K562 (cell line): ENCODE results near the gene UBR3. TPM values are rescaled to one million over a fixed set of nuclear protein-coding genes. Genes with fewer than 3 reads are reported as not detected.
A peak's percentile ranks its signal among the peaks of the same experiment; 100 is the strongest.

ENCODE experiments used
- CBX5 ChIP-seq: IDR thresholded peaks from 2 replicates; pipeline ENCODE4 v1.6.1; 2014; ENCODE audit warnings: low read depth, borderline replicate concordance
- CREB3L1 ChIP-seq: fragments of 450-650 bp; IDR thresholded peaks from 2 replicates; pipeline ENCODE4 v1.6.1; 2014; ENCODE audit warnings: low read depth, mild to moderate bottlenecking, moderate library complexity, borderline replicate concordance
- KHSRP ChIP-seq: fragments of 450-650 bp; IDR thresholded peaks from 2 replicates; pipeline ENCODE4 v1.6.1; 2017
- LCOR ChIP-seq: sonication (generic); formaldehyde crosslinking; IDR thresholded peaks from 2 replicates; pipeline ENCODE4 v1.8.0; 2022; ENCODE audit warnings: mild to moderate bottlenecking, missing genetic modification reagents
- NCOA2 ChIP-seq, 2 experiments: fragments of 450-650 bp; IDR thresholded peaks; 2 replicates each; pipeline ENCODE4 v1.6.1; 2018; ENCODE audit warnings: mild to moderate bottlenecking in 2 of 2, moderate library complexity in 1 of 2; ENCODE audit not compliant: partially characterized antibody in 2 of 2
- NFATC3 ChIP-seq: fragments of 450-650 bp; IDR thresholded peaks from 2 replicates; pipeline ENCODE4 v1.6.1; 2017; ENCODE audit warnings: mild to moderate bottlenecking
- PCBP1 ChIP-seq: fragments of 200-400 bp; formaldehyde crosslinking; IDR thresholded peaks from 2 replicates; pipeline ENCODE4 v1.6.1; 2018; ENCODE audit warnings: mild to moderate bottlenecking, low read depth, low read length; ENCODE audit not compliant: poor library complexity, severe bottlenecking
- SAP30 ChIP-seq: fragments of 200-600 bp; sonication (generic); IDR thresholded peaks from 2 replicates; pipeline ENCODE4 v1.6.1; 2012; ENCODE audit warnings: borderline replicate concordance, low read depth, mild to moderate bottlenecking, moderate library complexity, low read length, control low read depth, inconsistent platforms; ENCODE audit not compliant: insufficient read depth, poor library complexity, severe bottlenecking
- TCF7L2 ChIP-seq: fragments of 150-350 bp; IDR thresholded peaks from 2 replicates; pipeline ENCODE4 v1.6.1; 2016; ENCODE audit warnings: low read depth, mild to moderate bottlenecking, low read length, moderate library complexity
- ZNF407 ChIP-seq: fragments of 450-650 bp; IDR thresholded peaks from 2 replicates; pipeline ENCODE4 v1.6.1; 2016; ENCODE audit warnings: low read depth
- ZNF717 ChIP-seq: fragments of 250-450 bp; sonication (Bioruptor Pico); IDR thresholded peaks from 2 replicates; pipeline ENCODE4 v1.5.0; 2021
- polyA plus RNA-seq, 8 experiments: library from polyadenylated mRNA; depleted of rRNA in 4 of 8; stranded (reverse) in 5 of 8; unstranded in 3 of 8; fragments of >200 nt; fragmentation: Nextera tagmentation in 2 of 8; fragmentation: Illumina TruSeq in 1 of 8; extraction: Ambion mirVana in 2 of 8; extraction: Trizol in 1 of 8; gene quantifications; 2 replicates each; pipeline versions ENCODE4 v1.2.1 to v1.2.3, GENCODE V29; 2011 to 2014; ENCODE audit warnings: inconsistent platforms in 1 of 8, missing spikeins in 1 of 8
- total RNA-seq, 7 experiments: library from RNA; depleted of rRNA in 6 of 7; stranded (reverse); fragments of >200 nt in 6 of 7; fragmentation: Illumina TruSeq in 2 of 7; extraction: Trizol in 2 of 7; gene quantifications; 2 replicates each; pipeline versions ENCODE4 v1.2.1 to v1.2.3, GENCODE V29; 2011 to 2021; ENCODE audit warnings: low replicate concordance in 1 of 7
- TF ChIP-seq, protein P1 (sequence below): fragments of 200-800 bp; sonication (Bioruptor generic); IDR thresholded peaks from 2 replicates; pipeline ENCODE4 v1.6.1; 2017; ENCODE audit warnings: missing genetic modification characterization, missing compliant biosample characterization
- TF ChIP-seq, protein P2 (sequence below), 2 experiments: fragments of 200-800 bp in 1 of 2; sonication (Bioruptor generic) in 1 of 2; sonication (generic) in 1 of 2; formaldehyde crosslinking in 1 of 2; IDR thresholded peaks in 1 of 2; conservative IDR thresholded peaks in 1 of 2; 2 replicates each; pipeline versions ENCODE4 v1.5.0 to v1.6.1; 2016 to 2020; ENCODE audit warnings: missing compliant biosample characterization in 1 of 2, missing genetic modification characterization in 1 of 2, missing genetic modification reagents in 1 of 2

UBR3 gene
- total and polyA plus RNA-seq, 9 of the 15 experiments (the other 6 are each of a cell fraction or from before 2014, with no cell fraction given): 14.4 to 63.5 (median 40.4) TPM

GRCh38 chr2:169798718-169799592 lies 28.3 kb upstream of the UBR3 start, which contains the start of gene SSB (continued):
- no peak for TF ChIP-seq ZNF407
- no peak for TF ChIP-seq NCOA2 (IDR thresholded peaks at IDR 0.05; ENCODE audit: partially characterized antibody in 2 of 2)
- TF ChIP-seq CBX5: no peak
- peak; percentile 74 for TF ChIP-seq LCOR (CRISPR knock-in tag)
- TF ChIP-seq, protein P1, sequence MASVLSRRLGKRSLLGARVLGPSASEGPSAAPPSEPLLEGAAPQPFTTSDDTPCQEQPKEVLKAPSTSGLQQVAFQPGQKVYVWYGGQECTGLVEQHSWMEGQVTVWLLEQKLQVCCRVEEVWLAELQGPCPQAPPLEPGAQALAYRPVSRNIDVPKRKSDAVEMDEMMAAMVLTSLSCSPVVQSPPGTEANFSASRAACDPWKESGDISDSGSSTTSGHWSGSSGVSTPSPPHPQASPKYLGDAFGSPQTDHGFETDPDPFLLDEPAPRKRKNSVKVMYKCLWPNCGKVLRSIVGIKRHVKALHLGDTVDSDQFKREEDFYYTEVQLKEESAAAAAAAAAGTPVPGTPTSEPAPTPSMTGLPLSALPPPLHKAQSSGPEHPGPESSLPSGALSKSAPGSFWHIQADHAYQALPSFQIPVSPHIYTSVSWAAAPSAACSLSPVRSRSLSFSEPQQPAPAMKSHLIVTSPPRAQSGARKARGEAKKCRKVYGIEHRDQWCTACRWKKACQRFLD: peak; percentile 17; the same call in 1 of the 2 replicates
- peak; percentile 70 for TF ChIP-seq PCBP1
- TF ChIP-seq NFATC3: no peak
- TF ChIP-seq, protein P2, sequence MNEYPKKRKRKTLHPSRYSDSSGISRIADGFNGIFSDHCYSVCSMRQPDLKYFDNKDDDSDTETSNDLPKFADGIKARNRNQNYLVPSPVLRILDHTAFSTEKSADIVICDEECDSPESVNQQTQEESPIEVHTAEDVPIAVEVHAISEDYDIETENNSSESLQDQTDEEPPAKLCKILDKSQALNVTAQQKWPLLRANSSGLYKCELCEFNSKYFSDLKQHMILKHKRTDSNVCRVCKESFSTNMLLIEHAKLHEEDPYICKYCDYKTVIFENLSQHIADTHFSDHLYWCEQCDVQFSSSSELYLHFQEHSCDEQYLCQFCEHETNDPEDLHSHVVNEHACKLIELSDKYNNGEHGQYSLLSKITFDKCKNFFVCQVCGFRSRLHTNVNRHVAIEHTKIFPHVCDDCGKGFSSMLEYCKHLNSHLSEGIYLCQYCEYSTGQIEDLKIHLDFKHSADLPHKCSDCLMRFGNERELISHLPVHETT (CRISPR knock-in tag; conservative IDR thresholded peaks at IDR 0.05 in 1 of 2, IDR thresholded peaks at IDR 0.05 in 1 of 2): peak in 1 of 2 experiments; percentile 70; a peak in 1 of 4 replicates
- TF ChIP-seq KHSRP: no peak
- peak; percentile 48; the same call in 1 of the 2 replicates for TF ChIP-seq TCF7L2
- TF ChIP-seq ZNF717 (CRISPR knock-in tag): no peak
- peak; percentile 65; the same call in 1 of the 2 replicates for TF ChIP-seq CREB3L1
- TF ChIP-seq SAP30: peak; percentile 86
